GM23248 (cell line): ENCODE data around the gene IP6K3.

Experiments
- EZH2 ChIP-seq: fragments of 200-600 bp; sonication (generic); IDR thresholded peaks from 2 replicates; pipeline ENCODE4 v1.6.1; 2018; ENCODE audit warnings: antibody characterized with exemption, mild to moderate bottlenecking; ENCODE audit not compliant: insufficient read depth, poor library complexity, severe bottlenecking
- EZH2phosphoT487 ChIP-seq: fragments of 200-600 bp; sonication (generic); IDR thresholded peaks from 2 replicates; pipeline ENCODE4 v1.6.1; 2018; ENCODE audit warnings: antibody characterized with exemption, moderate library complexity, mild to moderate bottlenecking, low read depth; ENCODE audit not compliant: insufficient read depth

DNA sequence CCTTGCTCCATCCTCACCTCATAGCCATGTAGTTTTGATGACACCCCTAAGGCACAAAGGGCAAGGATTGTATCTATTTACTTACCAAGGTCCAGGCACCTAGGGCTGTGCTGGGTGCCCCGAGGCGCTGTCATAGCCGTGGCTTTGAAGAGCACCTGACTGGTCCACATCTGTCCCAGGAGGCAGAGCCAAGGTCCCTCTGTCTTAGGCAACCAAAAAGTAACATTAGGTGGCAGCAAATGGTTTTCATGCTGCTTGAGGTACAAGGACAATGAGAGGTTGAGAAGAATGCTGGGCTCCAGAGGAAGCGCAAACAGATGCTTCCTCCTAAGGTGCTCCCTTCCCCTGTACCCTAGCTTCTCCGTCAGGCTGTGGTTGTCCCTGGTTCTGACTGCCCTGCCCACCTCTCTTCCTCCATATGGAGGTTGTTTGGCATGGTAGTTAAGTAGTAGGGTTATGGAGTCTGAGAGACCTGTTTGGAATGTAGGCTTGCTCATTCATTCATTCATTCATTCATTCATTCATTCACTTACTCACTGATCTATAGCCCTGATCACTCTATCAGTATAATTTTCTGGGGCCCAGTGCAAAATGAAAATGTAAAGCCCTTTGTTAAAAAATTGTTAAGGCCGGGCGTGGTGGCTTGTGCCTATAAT lies 32.2 kb downstream of the IP6K3 start:
- TF ChIP-seq EZH2: no peak
- TF ChIP-seq EZH2phosphoT487: no peak
